GM12891 (cell line): ENCODE data around the gene MOCOS. TPM values are rescaled to one million over a fixed set of nuclear protein-coding genes. Genes with fewer than 3 reads are reported as not detected.

ENCODE experiments used
- DNase-seq: peaks from one replicate; pipeline ENCODE4 v3.0.0; 2011; ENCODE audit warnings: low spot score; ENCODE audit not compliant: insufficient read length
- FAIRE-seq: peaks from 2 replicates; lab custom pipeline; 2011; peaks lifted over from hg19 to GRCh38; lab: Jason Lieb, UNC
- PAX5 ChIP-seq: IDR thresholded peaks from 2 replicates; pipeline ENCODE4 v1.6.1; 2011; ENCODE audit warnings: low read length, moderate library complexity, mild to moderate bottlenecking; ENCODE audit not compliant: insufficient read depth, severe bottlenecking
- POLR2A ChIP-seq: IDR thresholded peaks from 2 replicates; pipeline ENCODE4 v1.6.1; 2011; ENCODE audit warnings: low read depth, low read length, control low read depth
- POLR2AphosphoS5 ChIP-seq: IDR thresholded peaks from 2 replicates; pipeline ENCODE4 v1.6.1; 2011; ENCODE audit warnings: low read depth, low read length, control low read depth
- POU2F2 ChIP-seq: IDR thresholded peaks from 2 replicates; pipeline ENCODE4 v1.6.1; 2011; ENCODE audit warnings: low read depth, mild to moderate bottlenecking, control low read depth, low read length, moderate library complexity
- SPI1 ChIP-seq: IDR thresholded peaks from 2 replicates; pipeline ENCODE4 v1.6.1; 2011; ENCODE audit warnings: low read depth, low read length, control low read depth
- TAF1 ChIP-seq: IDR thresholded peaks from 2 replicates; pipeline ENCODE4 v1.6.1; 2011; ENCODE audit warnings: low read depth, low read length, control low read depth
- polyA plus RNA-seq: library from polyadenylated mRNA; unstranded; fragments of >200 nt; gene quantifications from one replicate; pipeline ENCODE4 v1.2.1, GENCODE V29; 2012; ENCODE audit warnings: low read depth, missing spikeins, inconsistent platforms; ENCODE audit not compliant: missing spikeins

The MOCOS gene, protein sequence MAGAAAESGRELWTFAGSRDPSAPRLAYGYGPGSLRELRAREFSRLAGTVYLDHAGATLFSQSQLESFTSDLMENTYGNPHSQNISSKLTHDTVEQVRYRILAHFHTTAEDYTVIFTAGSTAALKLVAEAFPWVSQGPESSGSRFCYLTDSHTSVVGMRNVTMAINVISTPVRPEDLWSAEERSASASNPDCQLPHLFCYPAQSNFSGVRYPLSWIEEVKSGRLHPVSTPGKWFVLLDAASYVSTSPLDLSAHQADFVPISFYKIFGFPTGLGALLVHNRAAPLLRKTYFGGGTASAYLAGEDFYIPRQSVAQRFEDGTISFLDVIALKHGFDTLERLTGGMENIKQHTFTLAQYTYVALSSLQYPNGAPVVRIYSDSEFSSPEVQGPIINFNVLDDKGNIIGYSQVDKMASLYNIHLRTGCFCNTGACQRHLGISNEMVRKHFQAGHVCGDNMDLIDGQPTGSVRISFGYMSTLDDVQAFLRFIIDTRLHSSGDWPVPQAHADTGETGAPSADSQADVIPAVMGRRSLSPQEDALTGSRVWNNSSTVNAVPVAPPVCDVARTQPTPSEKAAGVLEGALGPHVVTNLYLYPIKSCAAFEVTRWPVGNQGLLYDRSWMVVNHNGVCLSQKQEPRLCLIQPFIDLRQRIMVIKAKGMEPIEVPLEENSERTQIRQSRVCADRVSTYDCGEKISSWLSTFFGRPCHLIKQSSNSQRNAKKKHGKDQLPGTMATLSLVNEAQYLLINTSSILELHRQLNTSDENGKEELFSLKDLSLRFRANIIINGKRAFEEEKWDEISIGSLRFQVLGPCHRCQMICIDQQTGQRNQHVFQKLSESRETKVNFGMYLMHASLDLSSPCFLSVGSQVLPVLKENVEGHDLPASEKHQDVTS
- 0.94 TPM for polyA plus RNA-seq

DNA sequence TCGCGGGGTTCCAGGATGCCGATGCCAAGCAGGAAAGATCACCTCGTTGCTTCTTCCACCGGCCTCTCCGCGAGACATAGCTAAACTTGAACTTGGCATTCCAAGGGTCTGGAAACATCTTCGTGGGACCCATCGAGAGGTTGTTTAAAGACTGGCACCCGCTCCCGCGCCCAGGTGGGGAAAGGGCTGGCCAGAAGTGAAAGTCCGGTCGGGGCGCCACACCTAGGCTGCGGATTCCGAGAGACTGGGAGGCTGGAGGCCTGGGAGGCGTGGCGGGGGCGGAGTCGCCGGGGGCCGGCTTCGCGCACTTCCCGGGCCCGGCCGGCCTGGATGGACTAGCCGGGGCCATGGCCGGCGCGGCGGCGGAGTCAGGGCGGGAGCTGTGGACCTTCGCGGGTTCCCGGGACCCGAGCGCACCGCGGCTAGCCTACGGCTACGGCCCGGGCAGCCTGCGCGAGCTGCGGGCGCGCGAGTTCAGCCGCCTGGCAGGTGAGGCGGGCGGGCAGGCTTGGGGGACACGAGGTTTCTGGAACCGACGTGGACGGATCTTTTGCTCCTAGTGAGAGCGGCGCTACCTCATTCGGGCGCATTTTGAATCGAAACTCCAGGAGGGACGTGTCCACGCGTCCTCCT is at the start of gene MOCOS:
TSS of gene MOCOS (plus strand) at position 305 of the 633 bp plus-strand sequence. CDS start at position 348, 43 bp downstream.
- DNase-seq (peak; percentile 79), FAIRE-seq (no peak)
- TF ChIP-seq PAX5 (no peak), POLR2AphosphoS5 (no peak), TAF1 (no peak), POU2F2 (no peak), SPI1 (no peak), POLR2A (no peak)

DNA sequence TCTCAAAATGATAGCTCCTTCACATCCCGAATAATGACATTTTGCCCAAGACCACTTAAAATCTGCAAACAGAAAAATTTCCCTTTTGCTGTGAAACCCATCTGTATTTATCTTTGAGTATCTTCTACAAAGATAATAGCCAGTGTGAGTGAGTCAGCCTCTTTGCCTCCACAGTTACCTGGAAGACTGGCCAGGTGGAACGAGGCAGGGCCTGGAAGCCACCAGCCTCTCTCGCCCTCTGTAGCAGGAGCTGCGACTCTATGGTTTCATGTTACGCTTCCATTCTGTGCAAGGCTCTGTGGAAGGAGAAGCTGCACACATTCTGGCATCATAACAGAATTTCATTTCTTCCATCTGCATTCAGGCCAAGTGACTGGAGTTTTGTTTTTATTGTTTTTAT is 48.1 kb upstream of the MOCOS start:
- FAIRE-seq (no peak), DNase-seq (no peak)
- TF ChIP-seq SPI1 (no peak), POU2F2 (no peak), POLR2AphosphoS5 (no peak), PAX5 (no peak), TAF1 (no peak), POLR2A (no peak)

DNA sequence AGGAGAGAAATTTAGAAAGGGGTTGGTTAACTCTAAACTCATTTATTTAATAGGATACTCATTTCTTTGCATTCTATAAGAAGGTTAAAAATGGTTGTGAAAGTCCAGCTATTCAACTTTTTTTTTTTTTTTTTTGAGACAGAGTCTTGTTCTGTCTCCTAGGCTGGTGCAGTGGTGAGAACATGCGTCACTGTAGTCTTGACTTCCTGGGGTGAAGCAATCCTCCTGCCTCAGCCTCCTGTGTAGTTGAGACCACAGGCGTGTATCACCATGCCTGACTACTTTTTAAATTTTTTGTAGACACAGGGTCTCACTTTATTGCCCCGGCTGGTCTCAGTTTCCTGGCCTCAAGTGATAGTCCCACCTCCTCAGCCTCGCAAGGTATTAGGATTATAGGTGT is 45.7 kb upstream of the MOCOS start:
- TF ChIP-seq PAX5 (no peak), POLR2AphosphoS5 (no peak), TAF1 (no peak), POU2F2 (no peak), POLR2A (no peak), SPI1 (no peak)
- FAIRE-seq (no peak), DNase-seq (no peak)

DNA sequence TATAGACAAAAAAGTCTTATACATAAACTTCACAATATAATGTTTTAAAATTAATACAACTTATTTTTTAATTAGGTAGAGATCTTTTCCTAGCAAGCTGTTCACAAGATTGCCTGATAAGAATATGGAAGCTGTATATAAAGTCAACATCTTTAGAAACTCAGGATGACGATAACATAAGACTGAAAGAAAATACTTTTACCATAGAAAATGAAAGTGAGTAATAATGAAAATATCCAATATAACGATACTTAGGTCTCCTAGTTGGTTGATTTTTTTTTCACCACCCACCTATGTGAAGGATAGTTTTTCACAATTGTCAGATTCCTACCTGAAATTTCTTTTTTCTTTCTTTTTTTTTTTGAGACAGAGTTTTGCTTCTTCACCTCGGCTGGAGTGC is 44.5 kb upstream of the MOCOS start:
- TF ChIP-seq POLR2A (no peak), SPI1 (no peak), POLR2AphosphoS5 (no peak), POU2F2 (no peak), PAX5 (no peak), TAF1 (no peak)
- FAIRE-seq, result no peak
- no peak for DNase-seq

DNA sequence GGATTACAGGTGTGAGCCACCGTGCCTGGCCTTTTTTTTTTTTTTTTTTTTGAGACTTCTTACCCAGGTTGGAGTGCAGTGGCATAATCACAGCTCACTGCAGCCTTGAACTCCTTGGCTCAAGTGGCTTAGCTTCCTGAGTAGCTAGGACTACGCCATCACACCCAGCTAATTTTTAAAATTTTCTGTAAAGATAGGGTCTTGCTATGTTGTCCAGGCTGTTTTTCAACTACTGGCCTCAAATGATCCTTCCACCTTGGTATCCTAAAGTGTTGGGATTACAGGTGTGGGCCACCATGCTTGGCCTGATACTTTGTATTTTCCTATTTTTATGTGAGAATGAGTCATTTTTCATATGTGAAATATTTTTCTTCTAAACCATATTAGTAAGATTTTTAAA is 43.9 kb upstream of the MOCOS start:
- no peak for TF ChIP-seq POU2F2
- no peak for TF ChIP-seq POLR2AphosphoS5
- no peak for TF ChIP-seq TAF1
- no peak for TF ChIP-seq SPI1
- TF ChIP-seq POLR2A, result no peak
- no peak for TF ChIP-seq PAX5
- DNase-seq, result no peak
- FAIRE-seq, result no peak

DNA sequence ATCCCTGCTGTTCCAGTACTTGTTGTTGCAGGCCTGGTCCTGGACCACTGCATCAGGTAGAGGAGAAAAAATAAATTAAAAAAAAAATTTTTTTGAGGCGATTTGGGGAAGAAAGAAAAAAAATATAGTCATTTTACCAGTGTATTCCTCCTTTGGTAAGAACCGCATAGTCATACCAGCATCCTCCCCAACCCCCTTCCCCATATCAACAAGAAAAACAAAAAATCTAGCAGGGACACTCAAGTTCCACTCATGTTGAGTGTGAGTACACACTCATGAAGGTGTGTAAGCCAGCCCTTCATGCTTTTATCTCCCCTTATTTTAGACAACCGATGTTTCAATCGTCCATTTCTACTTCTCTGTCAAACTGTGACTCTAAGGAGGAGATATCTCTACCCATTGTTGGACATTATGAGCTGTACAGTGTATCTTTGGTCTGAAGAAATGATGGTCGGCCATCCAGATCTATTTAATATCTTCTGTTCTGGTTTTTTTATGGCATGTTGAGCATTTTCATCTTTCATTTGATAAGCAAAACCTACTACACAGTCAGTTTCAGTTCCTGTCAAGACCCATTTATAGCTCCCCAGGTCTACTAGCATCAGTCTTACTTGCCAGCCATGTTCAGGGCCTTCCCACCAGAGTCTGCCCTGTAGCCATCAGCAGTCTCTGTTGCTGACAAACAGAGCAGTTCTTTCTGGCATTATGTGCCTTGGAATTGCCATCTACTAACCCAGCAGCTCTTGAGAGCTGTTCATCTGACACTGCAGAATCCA is 37.6 kb upstream of the MOCOS start:
- FAIRE-seq (peak; percentile 80), DNase-seq (peak; percentile 25)
- TF ChIP-seq SPI1, result peak; percentile 98
- no peak for TF ChIP-seq POLR2AphosphoS5
- TF ChIP-seq POLR2A, result 0 out of 2 replicates have a peak, but pooled peaks have one; percentile 5

DNA sequence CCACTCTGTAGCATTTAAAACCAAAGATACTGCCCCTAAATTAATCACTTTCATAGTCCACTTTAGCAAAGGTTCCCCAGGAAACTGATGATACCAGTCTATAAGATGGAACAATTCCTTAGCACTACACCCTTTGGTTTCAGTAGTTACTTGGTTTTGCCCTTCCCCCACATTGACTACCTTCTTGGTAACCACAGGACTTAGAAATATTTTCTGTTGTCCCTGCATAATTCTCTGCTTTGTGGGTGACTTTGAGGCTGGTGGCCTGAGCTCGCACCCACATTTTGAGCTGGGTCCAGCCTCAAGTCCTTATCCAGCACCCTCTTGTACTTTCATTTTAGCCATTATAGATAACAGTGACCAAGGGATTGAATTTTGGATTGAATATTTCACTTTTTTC is 34.5 kb upstream of the MOCOS start:
- FAIRE-seq (no peak), DNase-seq (no peak)
- TF ChIP-seq POU2F2 (no peak), POLR2A (no peak), PAX5 (no peak), TAF1 (no peak), SPI1 (no peak), POLR2AphosphoS5 (no peak)

DNA sequence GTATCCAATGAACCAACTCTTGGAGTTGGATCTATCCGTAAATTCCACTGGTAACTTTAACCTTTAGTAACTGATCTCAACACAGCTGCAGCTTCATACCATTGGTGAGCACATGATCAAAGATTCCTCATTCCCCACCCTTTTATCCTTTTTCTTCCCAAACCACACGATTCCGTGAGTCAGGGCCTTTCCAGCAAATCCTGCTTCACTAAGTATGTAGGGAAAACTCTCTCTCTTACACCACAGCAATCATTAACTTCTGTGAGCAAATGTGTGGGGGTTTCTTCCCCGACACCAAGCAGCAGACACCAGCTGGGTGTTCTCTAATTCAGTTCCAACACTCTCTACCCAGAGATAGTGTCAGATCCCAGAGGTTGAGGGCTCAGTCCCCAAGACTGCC is 34.1 kb upstream of the MOCOS start:
- TF ChIP-seq POLR2AphosphoS5 (no peak), POLR2A (no peak), SPI1 (no peak), PAX5 (no peak), POU2F2 (no peak), TAF1 (no peak)
- DNase-seq (no peak), FAIRE-seq (no peak)
